ENCODE measurements around the gene MRC2.

Gene MRC2

GRCh38 chr17:62724398-62725146 lies 97.1 kb downstream of the MRC2 start:
- peak; percentile 79 to 87 for DNase-seq

- no peak for DNase-seq
These were observed 98.3 kb downstream of the MRC2 start for GRCh38 chr17:62725791-62726249.

GRCh38 chr17:62727916-62728672 lies 100.6 kb downstream of the MRC2 start:
- no peak for DNase-seq

- DNase-seq, result no peak
These were observed 104.7 kb downstream of the MRC2 start for GRCh38 chr17:62732125-62732524.

- no peak for DNase-seq
These were observed 107.7 kb downstream of the MRC2 start for GRCh38 chr17:62735044-62735651.

GRCh38 chr17:62737513-62737912 lies 110.0 kb downstream of the MRC2 start:
- DNase-seq, result peak; percentile 52 to 71

GRCh38 chr17:62738281-62738680 lies 110.8 kb downstream of the MRC2 start:
- DNase-seq, result no peak

- DNase-seq, result no peak
These were observed 112.3 kb downstream of the MRC2 start for GRCh38 chr17:62739645-62740388.

GRCh38 chr17:62741290-62741689 lies 113.8 kb downstream of the MRC2 start:
- DNase-seq, result no peak
